ENCODE measurements around the gene ZC3H7A.

DNA sequence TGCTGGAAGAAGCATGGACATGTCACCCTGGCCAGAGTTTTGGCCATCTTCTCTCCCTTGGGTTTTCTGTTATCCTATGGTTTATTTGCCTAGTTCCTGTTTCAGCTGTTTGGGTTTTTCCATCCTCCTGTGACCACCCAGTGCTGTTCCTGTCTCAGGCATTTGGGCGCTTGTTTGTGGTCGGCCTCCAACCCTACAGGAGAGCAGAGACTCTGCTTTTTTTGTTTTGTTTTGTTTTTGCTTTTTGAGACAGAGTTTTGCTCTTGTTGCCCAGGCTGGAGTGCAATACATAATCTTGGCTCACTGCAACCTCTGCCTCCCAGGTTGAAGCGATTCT, 3.3 kb upstream of the ZC3H7A start:
- TF ChIP-seq YY1 (IDR thresholded peaks at IDR 0.05; ENCODE audit: insufficient read depth, insufficient read length) (no peak), ZNF274 (IDR thresholded peaks at IDR 0.05; ENCODE audit: low read depth, low read length) (no peak), SUZ12 (IDR thresholded peaks at IDR 0.05; ENCODE audit: extremely low read depth, insufficient read depth, insufficient read length) (no peak)

All from NT2/D1 (cell line).